Endothelial cell (in vitro differentiated cells): ENCODE results near the gene GALNT9. TPM values are rescaled to one million over a fixed set of nuclear protein-coding genes. Genes with fewer than 3 reads are reported as not detected.

Experiments used
- DNase-seq: peaks from one replicate; pipeline ENCODE4 v3.0.0; 2021; ENCODE audit warnings: low spot score
- H3K27ac Mint-ChIP-seq: one replicate; pipeline ENCODE4 v1.8.0; 2021; ENCODE audit warnings: mixed read lengths, inconsistent platforms; ENCODE audit not compliant: unreplicated experiment
- H3K27me3 Mint-ChIP-seq: one replicate; pipeline ENCODE4 v1.8.0; 2021; ENCODE audit warnings: mild to moderate bottlenecking, moderate library complexity, mixed read lengths, inconsistent platforms; ENCODE audit not compliant: unreplicated experiment
- H3K36me3 Mint-ChIP-seq: one replicate; pipeline ENCODE4 v1.8.0; 2021; ENCODE audit warnings: mild to moderate bottlenecking, low read depth, mixed read lengths, inconsistent platforms; ENCODE audit not compliant: unreplicated experiment
- H3K4me1 Mint-ChIP-seq: one replicate; pipeline ENCODE4 v1.8.0; 2021; ENCODE audit warnings: mild to moderate bottlenecking, mixed read lengths, inconsistent platforms; ENCODE audit not compliant: unreplicated experiment
- H3K4me3 Mint-ChIP-seq: one replicate; pipeline ENCODE4 v1.8.0; 2021; ENCODE audit warnings: mild to moderate bottlenecking, mixed read lengths, inconsistent platforms; ENCODE audit not compliant: unreplicated experiment
- H3K9me3 Mint-ChIP-seq: one replicate; pipeline ENCODE4 v1.8.0; 2021; ENCODE audit warnings: mixed read lengths, inconsistent platforms; ENCODE audit not compliant: unreplicated experiment
- CTCF ChIP-seq: fragments of 200-600 bp; sonication (generic); IDR thresholded peaks from one replicate; pipeline ENCODE4 v1.5.0; 2021; ENCODE audit warnings: antibody characterized with exemption; ENCODE audit not compliant: unreplicated experiment
- total RNA-seq: library from RNA; stranded (reverse); fragmentation: NEBNext Ultra II Directional; extraction: Animal tissue kit (Norgen Biotek cat#: 25700); gene quantifications from one replicate; pipeline ENCODE4 v1.2.1, GENCODE V29; 2021; ENCODE audit not compliant: unreplicated experiment

GALNT9 gene
- total RNA-seq, 1 donor from 2014 or later = not detected

- Mint-ChIP-seq H3K4me1 (no peaks in the 10 kb centered on the region), H3K27me3 (peaks cover 10% of the 10 kb centered on the region), H3K9me3 (no peaks in the 10 kb centered on the region), H3K4me3 (no peak overlapping the region), H3K27ac (no peak overlapping the region), H3K36me3 (no peaks in the 10 kb centered on the region)
- DNase-seq = no peak
- no peak for TF ChIP-seq CTCF
These were observed 99.5 kb downstream of the GALNT9 start for GRCh38 chr12:132229926-132230325.

GRCh38 chr12:132229193-132229760 is 100.1 kb downstream of the GALNT9 start:
- DNase-seq = no peak
- H3K4me3 Mint-ChIP-seq = no peak overlapping the region
- no peak for TF ChIP-seq CTCF
- H3K27ac Mint-ChIP-seq = no peak overlapping the region
- H3K9me3 Mint-ChIP-seq = no peaks in the 10 kb centered on the region
- no peaks in the 10 kb centered on the region for H3K4me1 Mint-ChIP-seq
- peaks cover 10% of the 10 kb centered on the region for H3K27me3 Mint-ChIP-seq
- no peaks in the 10 kb centered on the region for H3K36me3 Mint-ChIP-seq

- Mint-ChIP-seq H3K36me3 (no peaks in the 10 kb centered on the region), H3K27ac (no peak overlapping the region), H3K4me3 (no peak overlapping the region), H3K27me3 (peaks cover 10% of the 10 kb centered on the region), H3K9me3 (no peaks in the 10 kb centered on the region), H3K4me1 (no peaks in the 10 kb centered on the region)
- TF ChIP-seq CTCF = no peak
- DNase-seq = no peak
These were observed 100.8 kb downstream of the GALNT9 start for GRCh38 chr12:132228476-132229192.

- DNase-seq = no peak
- H3K36me3 Mint-ChIP-seq = no peaks in the 10 kb centered on the region
- TF ChIP-seq CTCF = no peak
- H3K4me3 Mint-ChIP-seq = no peak overlapping the region
- H3K27me3 Mint-ChIP-seq = peaks cover 10% of the 10 kb centered on the region
- H3K4me1 Mint-ChIP-seq = no peaks in the 10 kb centered on the region
- H3K9me3 Mint-ChIP-seq = no peaks in the 10 kb centered on the region
- no peak overlapping the region for H3K27ac Mint-ChIP-seq
These were observed 101.5 kb downstream of the GALNT9 start for GRCh38 chr12:132227782-132228475.

- Mint-ChIP-seq H3K9me3 (no peaks in the 10 kb centered on the region), H3K4me1 (peaks cover 2% of the 10 kb centered on the region), H3K36me3 (no peaks in the 10 kb centered on the region), H3K27me3 (peaks cover 10% of the 10 kb centered on the region), H3K27ac (no peak overlapping the region), H3K4me3 (no peak overlapping the region)
- no peak for DNase-seq
- TF ChIP-seq CTCF = no peak
These were observed 102.3 kb downstream of the GALNT9 start for GRCh38 chr12:132227118-132227517.
